AG04450 (cell line): ENCODE results near the gene KIR3DL3. TPM values are rescaled to one million over a fixed set of nuclear protein-coding genes. Genes with fewer than 3 reads are reported as not detected.
"Not testable (repeated sequence)": the region's sequence is repeated elsewhere in the genome, so short reads cannot be mapped to it uniquely, and the experiment has no call there.

Experiments used
- CTCF ChIA-PET: fragments of 300-600, 350-600 bp; formaldehyde crosslinking; extraction: SDS; loops from one replicate; lab custom pipeline; 2022; ENCODE audit warnings: antibody characterized with exemption, inconsistent platforms; lab: Charles Lee
- POLR2A ChIA-PET: fragments of 350-600 bp; formaldehyde crosslinking; extraction: SDS; loops from one replicate; lab custom pipeline; 2021; ENCODE audit warnings: antibody characterized with exemption, inconsistent platforms; lab: Yijun Ruan, JAX
- DNase-seq: peaks from one replicate; pipeline ENCODE4 v3.0.0-alpha.2; 2011; ENCODE audit warnings: low read depth, low spot score
- H3K27ac ChIP-seq: one replicate; pipeline ENCODE4 v1.5.1; 2012; ENCODE audit warnings: low read depth, low read length, control low read depth
- H3K27me3 ChIP-seq: one replicate; pipeline ENCODE4 v1.6.0; 2012; ENCODE audit warnings: low read length; ENCODE audit not compliant: control insufficient read depth, insufficient read depth
- H3K4me3 ChIP-seq: 2 replicates; pipeline ENCODE4 v1.5.1; 2011; ENCODE audit warnings: mild to moderate bottlenecking, low read depth, low read length, control low read depth
- H3K9me3 ChIP-seq: 2 replicates; pipeline ENCODE4 v1.5.1; 2012; ENCODE audit warnings: low read length; ENCODE audit not compliant: control insufficient read depth, insufficient read depth
- CTCF ChIP-seq: IDR thresholded peaks from 2 replicates; pipeline ENCODE4 v1.5.1; 2011; ENCODE audit warnings: low read depth, low read length, control low read depth, inconsistent platforms
- polyA minus RNA-seq: library from RNA; depleted of rRNA, polyadenylated mRNA; stranded (reverse); fragments of >200 nt; gene quantifications from 2 replicates; pipeline ENCODE4 v1.2.3, GENCODE V29; 2011; rRNA and poly(A)+ RNA removed
- polyA plus RNA-seq: library from polyadenylated mRNA; depleted of rRNA; stranded (reverse); fragments of >200 nt; gene quantifications from 2 replicates; pipeline ENCODE4 v1.2.3, GENCODE V29; 2011; rRNA removed

KIR3DL3 gene
- polyA plus RNA-seq (not detected in 2 replicates), polyA minus RNA-seq (not detected in 2 replicates)

- TF ChIP-seq CTCF = no peak
- CTCF ChIA-PET = no interaction called here
- no peak within 1 kb of the TSS for H3K4me3 ChIP-seq
- no peak for DNase-seq
- POLR2A ChIA-PET = no interaction called here
- no peaks in the 10 kb centered on the region for H3K27me3 ChIP-seq
- H3K27ac ChIP-seq = no peak within 1 kb of the TSS
- peaks cover 46% of the 10 kb centered on the region for H3K9me3 ChIP-seq
Measured at GRCh38 chr19:54724142-54724541, at the start of gene KIR3DL3. Gene KIR3DL3 (plus strand): TSS chr19:54724442. CDS start chr19:54724497, 55 bp downstream.

GRCh38 chr19:54676210-54676834 is 47.9 kb upstream of the KIR3DL3 start:
- H3K27ac ChIP-seq, H3K27me3 ChIP-seq, H3K9me3 ChIP-seq, H3K4me3 ChIP-seq, DNase-seq, POLR2A ChIA-PET: not testable (repeated sequence)
- CTCF ChIA-PET = interaction anchor here (2.5 to 5.2 kb wide), 2 partner anchors 195 to 198 kb away, joined by 22 to 33 read pairs; no protein-coding TSS in a partner anchor
- TF ChIP-seq CTCF = peak; percentile 80

- no peak overlapping the region for H3K4me3 ChIP-seq
- CTCF ChIA-PET = interaction anchor here (0.7 to 5.2 kb wide), 3 partner anchors 195 to 199 kb away, joined by 3 to 33 read pairs (median 3); no protein-coding TSS in a partner anchor
- no peak for DNase-seq
- no peaks in the 10 kb centered on the region for H3K27me3 ChIP-seq
- no peak overlapping the region for H3K27ac ChIP-seq
- peaks cover 1% of the 10 kb centered on the region for H3K9me3 ChIP-seq
- no peak for TF ChIP-seq CTCF
- POLR2A ChIA-PET = no interaction called here
Measured at GRCh38 chr19:54677217-54677616, 47.0 kb upstream of the KIR3DL3 start.

GRCh38 chr19:54681596-54681995 is 42.6 kb upstream of the KIR3DL3 start:
- DNase-seq, H3K4me3 ChIP-seq, H3K27me3 ChIP-seq, H3K27ac ChIP-seq, CTCF ChIA-PET, POLR2A ChIA-PET: not testable (repeated sequence)
- H3K9me3 ChIP-seq = peaks cover 18% of the 10 kb centered on the region

- Histone ChIP-seq H3K4me3 (no peak overlapping the region), H3K27me3 (no peaks in the 10 kb centered on the region), H3K27ac (no peak overlapping the region), H3K9me3 (peaks cover 18% of the 10 kb centered on the region)
- no peak for DNase-seq
- ChIA-PET CTCF (interaction anchor here (1.4 kb wide), 1 partner anchor 204 kb away, joined by 3 read pairs; no protein-coding TSS in a partner anchor), POLR2A (no interaction called here)
- no peak for TF ChIP-seq CTCF
Measured at GRCh38 chr19:54682306-54682856, 41.9 kb upstream of the KIR3DL3 start.
